Effector CD4-positive, alpha-beta T cell (primary cell): ENCODE measurements around the gene SNN.

Source experiments
- DNase-seq: peaks from one replicate; pipeline ENCODE4 v3.0.0-alpha.2; 2020
- total RNA-seq: gene quantifications from one replicate; lab custom pipeline; 2026; lab: John Stamatoyannopoulos, UW

The SNN gene
- 72.4 reads per million, percentile 76 among the genes with 10 or more reads in this experiment for total RNA-seq

GRCh38 chr16:11667824-11668622 lies at the start of gene SNN:
Gene SNN (plus strand): TSS chr16:11668455. CDS start chr16:11676060, 7,605 bp downstream.
- DNase-seq: peak; percentile 82

GRCh38 chr16:11619327-11619851 lies 48.9 kb upstream of the SNN start:
- DNase-seq: no peak

- DNase-seq: no peak
Observed at GRCh38 chr16:11620243-11621003, 47.8 kb upstream of the SNN start.

GRCh38 chr16:11621539-11621919 lies 46.7 kb upstream of the SNN start:
- DNase-seq: no peak

GRCh38 chr16:11621920-11622651 lies 46.2 kb upstream of the SNN start:
- DNase-seq: peak; percentile 29

GRCh38 chr16:11624205-11624604 lies 44.0 kb upstream of the SNN start:
- no peak for DNase-seq

GRCh38 chr16:11624636-11625607 lies 43.3 kb upstream of the SNN start:
- DNase-seq: no peak

GRCh38 chr16:11625769-11626168 lies 42.5 kb upstream of the SNN start:
- no peak for DNase-seq

GRCh38 chr16:11626657-11627291 lies 41.5 kb upstream of the SNN start:
- DNase-seq: no peak

- DNase-seq: no peak
Observed at GRCh38 chr16:11627292-11627663, 41.0 kb upstream of the SNN start.

GRCh38 chr16:11627822-11628457 lies 40.3 kb upstream of the SNN start:
- DNase-seq: no peak

GRCh38 chr16:11629071-11630030 lies 38.9 kb upstream of the SNN start:
- DNase-seq: no peak

- DNase-seq: no peak
Observed at GRCh38 chr16:11630046-11630767, 38.0 kb upstream of the SNN start.

GRCh38 chr16:11630768-11631056 lies 37.5 kb upstream of the SNN start:
- no peak for DNase-seq

GRCh38 chr16:11631214-11631613 lies 37.0 kb upstream of the SNN start:
- DNase-seq: no peak

GRCh38 chr16:11632455-11632939 lies 35.8 kb upstream of the SNN start:
- DNase-seq: no peak

- no peak for DNase-seq
Observed at GRCh38 chr16:11633113-11633512, 35.1 kb upstream of the SNN start.

- DNase-seq: no peak
Observed at GRCh38 chr16:11634312-11634711, 33.9 kb upstream of the SNN start.

GRCh38 chr16:11635113-11635652 lies 33.1 kb upstream of the SNN start:
- no peak for DNase-seq
